HG03025 (cell line): ENCODE data around the gene DSCAML1.

Experiments used
- ATAC-seq: cut with Tn5 transposase; IDR thresholded peaks from one replicate; pipeline ENCODE4 v1.9.1; 2021; ENCODE audit warnings: mild to moderate bottlenecking, moderate library complexity; ENCODE audit not compliant: unreplicated experiment, low FRiP score

The DSCAML1 gene

GRCh38 chr11:117621226-117621625 is 175.8 kb downstream of the DSCAML1 start:
- no peak for ATAC-seq

GRCh38 chr11:117620659-117621058 is 176.4 kb downstream of the DSCAML1 start:
- ATAC-seq: no peak

GRCh38 chr11:117620086-117620485 is 176.9 kb downstream of the DSCAML1 start:
- ATAC-seq: no peak

DNA sequence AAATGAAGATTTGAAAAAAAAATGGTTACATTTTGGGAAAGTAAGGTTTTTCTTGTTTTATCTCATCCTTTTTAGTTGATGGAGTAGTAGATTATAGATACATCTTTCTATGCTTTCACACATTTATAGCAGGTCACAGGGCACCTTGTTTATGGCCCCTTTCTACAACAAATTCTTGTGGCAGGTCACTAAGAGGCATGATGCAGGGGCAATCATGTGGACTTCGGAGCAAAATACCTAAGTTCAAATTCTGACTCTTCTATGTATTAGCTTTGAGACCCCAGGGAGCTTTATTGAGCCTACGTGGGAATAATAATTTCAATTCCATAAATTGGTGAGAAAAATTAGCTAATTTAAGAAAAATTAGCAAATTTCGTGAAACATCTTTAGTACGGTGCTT is 177.4 kb downstream of the DSCAML1 start:
- no peak for ATAC-seq

- ATAC-seq: no peak
These were observed 178.0 kb downstream of the DSCAML1 start for GRCh38 chr11:117618982-117619355.

DNA sequence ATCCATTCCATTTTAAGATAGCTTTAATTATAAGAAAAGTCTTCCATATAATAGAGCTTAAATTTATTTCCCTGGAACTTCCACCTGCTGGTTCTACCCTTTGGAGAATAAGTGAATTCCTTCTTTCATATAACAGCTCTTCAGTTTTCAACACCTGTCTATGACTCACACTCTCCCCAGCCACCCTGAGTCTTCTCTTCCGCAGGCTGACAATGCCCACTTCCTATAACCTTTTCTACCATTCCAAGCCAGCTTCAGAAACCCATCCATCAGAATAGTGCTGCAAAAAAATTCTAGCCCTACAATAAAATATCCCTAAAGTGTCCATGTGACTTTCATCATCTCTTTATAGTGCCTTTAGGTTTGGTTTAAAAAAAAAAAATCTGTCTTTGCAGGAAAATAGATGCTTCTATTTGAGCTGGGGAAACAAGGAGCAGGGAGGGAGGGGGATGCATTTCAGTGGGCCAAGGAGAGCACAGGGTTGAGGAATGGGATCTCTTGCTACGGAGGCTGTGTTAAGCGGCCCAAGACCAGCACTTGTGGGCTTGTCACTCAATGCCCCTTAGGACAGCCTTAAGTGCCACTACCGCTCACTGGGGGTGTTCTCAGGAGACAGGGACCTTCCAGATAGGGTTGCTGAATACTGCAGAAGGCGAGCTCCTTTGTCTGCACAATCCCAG is 178.6 kb downstream of the DSCAML1 start:
- ATAC-seq: no peak

DNA sequence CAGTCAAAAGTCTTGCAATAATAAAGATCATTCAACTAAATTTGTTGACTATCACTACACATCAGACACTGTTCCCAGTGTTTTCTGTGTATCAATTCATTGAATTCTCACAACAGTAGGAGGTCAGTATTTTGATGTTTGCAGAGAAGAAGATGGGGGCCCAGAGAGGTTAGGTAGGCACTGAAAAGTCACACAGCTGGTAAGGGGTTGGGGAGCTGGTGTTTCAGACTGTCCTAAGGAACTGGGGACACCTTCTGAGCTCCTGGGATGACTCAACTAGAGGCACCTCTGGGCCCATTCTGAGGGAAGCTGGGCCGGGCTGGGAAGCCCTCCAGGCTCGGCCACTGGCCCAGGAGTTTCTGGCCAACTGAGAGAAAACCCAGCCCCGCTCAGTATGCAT is 180.0 kb downstream of the DSCAML1 start:
- no peak for ATAC-seq

DNA sequence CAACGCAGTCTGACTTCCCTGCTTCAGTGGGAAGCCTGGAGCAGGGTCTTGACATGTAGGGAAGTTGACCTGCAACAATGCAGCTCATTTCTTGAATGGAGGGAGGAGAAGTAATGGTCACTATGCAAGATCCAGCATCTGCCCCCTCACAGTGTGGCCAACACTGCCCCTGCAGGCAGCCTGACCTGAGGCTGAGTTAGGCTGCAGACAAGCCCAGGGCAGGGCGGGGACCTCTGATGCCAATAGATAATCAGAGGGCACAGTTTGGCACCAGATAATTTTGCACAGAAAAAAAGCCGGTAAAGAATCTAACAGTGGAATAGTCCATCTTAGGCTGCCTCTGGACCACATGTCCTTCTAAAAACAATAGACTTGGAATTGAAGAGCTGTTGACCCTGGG is 182.3 kb downstream of the DSCAML1 start:
- no peak for ATAC-seq

GRCh38 chr11:117613521-117613920 is 183.5 kb downstream of the DSCAML1 start:
- ATAC-seq: no peak

DNA sequence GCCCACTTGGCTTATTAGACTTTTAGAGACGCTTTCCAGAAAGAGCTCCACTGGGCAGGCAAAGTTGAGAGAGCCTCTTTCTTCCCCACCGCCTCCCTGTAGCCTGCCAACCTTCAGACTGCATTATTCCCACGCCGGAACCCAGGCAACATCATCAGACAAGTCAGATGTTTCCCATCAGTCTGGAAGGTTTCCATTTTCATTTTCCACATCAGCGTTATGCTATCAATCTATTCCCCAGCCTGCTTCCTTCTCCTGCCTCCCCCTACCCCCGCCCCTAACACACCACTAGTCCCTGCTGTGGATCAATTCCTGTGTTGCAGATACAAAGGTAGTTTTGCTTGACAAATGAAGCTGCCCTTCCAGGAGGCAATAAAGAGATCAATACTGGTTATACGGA is 184.8 kb downstream of the DSCAML1 start:
- no peak for ATAC-seq

- no peak for ATAC-seq
These were observed 186.1 kb downstream of the DSCAML1 start for GRCh38 chr11:117610901-117611300.

- ATAC-seq: no peak
These were observed 187.0 kb downstream of the DSCAML1 start for GRCh38 chr11:117610045-117610444.

- no peak for ATAC-seq
These were observed 189.6 kb downstream of the DSCAML1 start for GRCh38 chr11:117607449-117607848.

DNA sequence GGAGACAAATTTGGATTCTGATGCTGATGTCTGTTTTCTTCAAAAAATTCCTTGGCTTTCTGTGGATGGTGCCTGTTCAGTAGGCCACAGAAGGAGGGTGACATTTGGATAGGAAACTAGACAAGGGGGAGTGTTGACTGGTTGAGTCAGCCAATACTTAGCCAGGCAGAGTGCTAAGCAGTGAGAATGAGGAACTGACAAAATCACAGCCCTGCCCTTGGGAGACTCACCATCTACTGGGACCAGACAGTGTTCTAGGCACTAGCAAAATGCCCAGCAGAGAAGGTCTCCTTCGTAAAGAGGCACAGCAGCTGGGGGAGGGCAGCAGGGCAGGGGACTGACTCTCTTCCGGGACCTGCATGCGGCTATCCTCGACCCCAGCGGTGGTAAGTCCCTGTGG is 190.2 kb downstream of the DSCAML1 start:
- no peak for ATAC-seq

DNA sequence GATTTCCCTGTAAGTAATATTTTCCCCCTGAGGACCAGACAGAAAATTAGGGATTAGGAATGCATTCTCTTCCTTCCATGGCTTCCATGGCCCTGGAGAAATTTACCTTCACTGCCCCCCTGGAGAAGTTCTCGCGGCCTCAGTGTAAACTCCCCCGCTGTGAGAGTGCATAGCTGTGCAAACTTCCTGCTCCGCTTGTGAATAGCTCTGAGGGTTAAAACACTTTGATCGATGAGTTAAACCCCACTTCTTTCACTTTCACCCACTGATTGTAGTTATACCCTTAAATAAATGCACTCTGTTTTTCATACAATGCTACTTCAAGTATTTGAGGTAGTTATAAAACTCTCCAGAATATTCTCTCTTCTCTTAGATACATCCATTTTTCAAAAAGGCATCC is 190.8 kb downstream of the DSCAML1 start:
- no peak for ATAC-seq

DNA sequence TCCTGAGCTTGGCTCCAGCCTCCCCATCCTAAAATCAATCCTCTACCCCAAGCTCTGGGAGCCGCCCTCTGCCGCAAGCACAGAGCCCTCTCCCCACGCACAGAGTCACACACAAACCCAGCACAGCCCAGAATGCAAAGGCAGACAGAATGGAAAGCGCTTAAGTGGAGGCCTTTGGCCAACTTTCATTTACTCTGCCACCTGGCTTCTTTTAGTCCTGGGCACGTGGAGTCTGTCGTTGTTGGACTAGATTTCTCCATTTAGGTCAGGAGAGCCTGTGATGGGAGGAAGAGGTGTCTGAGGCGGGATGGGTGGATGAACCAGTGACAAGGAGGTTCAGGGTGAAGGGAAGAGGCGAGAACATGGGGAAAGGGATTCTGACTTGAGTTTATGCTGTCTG is 191.7 kb downstream of the DSCAML1 start:
- ATAC-seq: no peak

- ATAC-seq: no peak
These were observed 192.6 kb downstream of the DSCAML1 start for GRCh38 chr11:117604336-117604995.

GRCh38 chr11:117603932-117604331 is 193.1 kb downstream of the DSCAML1 start:
- no peak for ATAC-seq

DNA sequence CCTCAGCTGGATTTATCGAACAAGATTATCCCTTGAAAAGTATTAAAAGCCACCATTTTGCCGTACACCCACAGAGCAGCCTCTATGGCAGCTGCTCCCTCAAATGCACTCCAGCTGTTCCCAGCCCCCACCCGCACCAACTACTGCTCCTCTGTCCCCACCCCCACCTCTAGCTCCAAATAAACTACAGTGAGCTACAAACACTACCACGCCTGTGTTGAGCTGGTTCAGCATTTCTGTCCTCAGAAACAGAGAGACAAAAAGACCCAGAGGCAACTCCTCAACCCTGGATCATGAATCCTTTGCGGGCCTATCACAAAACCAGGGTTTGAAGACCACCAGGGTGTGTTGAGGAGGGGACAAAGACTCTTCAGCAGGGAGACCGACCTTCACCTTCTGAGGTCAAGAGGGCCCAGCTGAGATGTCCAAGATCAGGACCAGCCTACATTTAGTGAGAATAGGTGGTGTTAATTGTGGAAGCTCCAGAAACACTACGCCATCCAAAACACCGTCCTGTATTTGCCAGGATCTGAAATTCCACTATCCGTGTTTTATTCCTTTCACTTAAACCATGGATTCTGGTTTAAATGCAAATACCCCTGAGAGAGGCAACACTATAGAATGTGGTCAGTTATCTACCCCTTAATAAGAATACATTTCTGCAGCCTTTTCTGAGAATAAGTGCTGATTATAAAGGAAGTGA is 195.9 kb downstream of the DSCAML1 start:
- no peak for ATAC-seq

- no peak for ATAC-seq
These were observed 196.7 kb downstream of the DSCAML1 start for GRCh38 chr11:117600234-117600783.

- ATAC-seq: no peak
These were observed 199.9 kb downstream of the DSCAML1 start for GRCh38 chr11:117597071-117597470.
